ENCODE results near the gene CHD2.
"Not testable (repeated sequence)": the region's sequence is repeated elsewhere in the genome, so short reads cannot be mapped to it uniquely, and the experiment has no call there.

CHD2 gene

DNA sequence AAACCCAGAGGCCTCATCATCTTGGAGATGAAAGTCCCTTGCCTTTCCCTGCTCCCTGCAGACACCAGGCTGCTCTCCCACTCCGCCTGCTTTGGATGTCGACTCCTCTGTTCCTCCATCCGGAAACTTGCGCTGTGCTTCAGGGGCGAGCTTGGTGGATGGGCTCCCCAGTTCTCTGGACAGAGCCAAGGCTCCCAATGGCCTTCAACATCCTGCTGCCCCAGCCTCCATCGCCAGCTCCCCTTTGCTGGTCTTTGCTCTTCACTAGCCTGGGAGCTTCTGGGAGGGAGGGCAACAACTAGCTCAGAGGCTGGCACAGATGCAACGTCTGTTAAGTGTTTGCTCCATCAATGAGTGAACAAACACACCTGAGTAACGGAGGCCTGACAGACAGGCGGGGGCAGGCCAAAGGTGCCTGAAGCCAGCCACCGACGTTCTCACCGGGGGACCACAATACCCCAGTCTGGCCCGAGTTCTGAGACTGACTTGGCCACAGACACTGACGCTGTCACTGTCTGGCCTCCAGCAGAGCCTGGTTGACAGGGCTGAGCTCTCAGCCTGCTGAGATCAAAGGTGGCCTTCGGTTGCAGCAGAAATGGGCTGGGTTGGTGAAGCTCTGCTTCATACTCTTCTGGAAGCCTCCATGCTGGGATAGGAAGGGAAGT is 149.9 kb downstream of the CHD2 start:
- no peak for DNase-seq (ENCODE audit: low read depth)

DNA sequence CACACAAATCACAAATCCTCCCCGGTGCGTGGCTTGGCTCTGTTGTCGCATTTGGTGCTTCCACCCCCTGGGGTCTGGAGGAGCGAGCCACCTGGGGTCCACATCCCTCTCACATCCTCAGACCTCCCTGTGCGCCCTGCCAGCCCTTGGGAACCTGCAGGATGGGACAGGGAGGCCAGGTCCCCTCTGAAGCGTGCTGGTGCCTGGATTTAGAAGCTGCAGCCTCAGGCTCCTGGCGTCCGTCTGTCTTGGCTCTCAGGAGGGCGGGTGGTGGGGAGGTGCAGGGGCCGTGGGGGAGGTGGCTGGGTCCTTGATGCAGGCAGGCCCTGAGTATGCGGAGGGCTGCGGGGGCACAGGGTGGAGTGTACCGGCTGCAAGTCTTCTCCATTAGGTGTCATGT is 150.5 kb downstream of the CHD2 start:
- no peak for DNase-seq (ENCODE audit: low read depth)

DNA sequence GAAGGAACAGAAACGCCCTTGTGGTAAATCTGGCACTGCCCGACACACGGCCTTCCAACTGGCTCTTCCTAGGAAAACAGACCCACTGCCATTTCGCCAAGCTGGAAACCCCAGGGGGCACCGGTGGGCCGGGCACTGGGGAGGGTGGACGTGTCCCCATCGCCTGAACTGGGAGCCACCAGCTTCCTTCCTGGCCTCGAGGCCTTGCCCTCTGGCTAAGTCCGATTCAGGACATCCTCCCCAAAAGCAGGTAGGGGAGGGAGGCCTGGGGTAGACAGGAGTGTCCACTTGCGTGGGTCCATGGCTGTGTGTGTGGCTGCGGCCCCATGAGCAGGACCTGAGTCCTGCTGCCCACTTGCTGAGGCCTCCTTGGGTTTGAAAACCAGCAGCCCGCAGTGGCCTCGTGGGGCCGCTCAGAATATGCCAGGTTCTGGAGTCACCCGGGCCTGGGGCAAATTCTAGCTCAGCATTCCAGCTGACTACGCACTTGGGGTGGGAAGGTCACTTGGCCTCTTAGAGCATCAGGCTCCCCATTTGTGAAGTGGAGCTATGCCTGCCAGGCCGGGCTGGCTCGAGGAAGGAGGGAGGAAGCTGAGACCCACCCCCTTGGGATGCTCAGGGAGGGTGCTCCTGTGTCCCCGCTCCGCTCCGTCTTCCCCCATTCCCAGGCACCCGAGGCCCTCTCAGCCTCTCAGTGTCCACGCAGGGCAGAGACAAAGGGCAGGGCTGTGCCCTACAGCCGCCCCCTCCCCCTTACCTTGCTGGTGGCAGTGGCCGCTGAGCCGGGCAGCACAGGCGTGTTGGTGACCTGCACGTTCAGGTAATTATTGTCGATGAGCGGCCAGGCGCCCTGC is 151.3 kb downstream of the CHD2 start:
- DNase-seq (ENCODE audit: low read depth) = no peak

DNA sequence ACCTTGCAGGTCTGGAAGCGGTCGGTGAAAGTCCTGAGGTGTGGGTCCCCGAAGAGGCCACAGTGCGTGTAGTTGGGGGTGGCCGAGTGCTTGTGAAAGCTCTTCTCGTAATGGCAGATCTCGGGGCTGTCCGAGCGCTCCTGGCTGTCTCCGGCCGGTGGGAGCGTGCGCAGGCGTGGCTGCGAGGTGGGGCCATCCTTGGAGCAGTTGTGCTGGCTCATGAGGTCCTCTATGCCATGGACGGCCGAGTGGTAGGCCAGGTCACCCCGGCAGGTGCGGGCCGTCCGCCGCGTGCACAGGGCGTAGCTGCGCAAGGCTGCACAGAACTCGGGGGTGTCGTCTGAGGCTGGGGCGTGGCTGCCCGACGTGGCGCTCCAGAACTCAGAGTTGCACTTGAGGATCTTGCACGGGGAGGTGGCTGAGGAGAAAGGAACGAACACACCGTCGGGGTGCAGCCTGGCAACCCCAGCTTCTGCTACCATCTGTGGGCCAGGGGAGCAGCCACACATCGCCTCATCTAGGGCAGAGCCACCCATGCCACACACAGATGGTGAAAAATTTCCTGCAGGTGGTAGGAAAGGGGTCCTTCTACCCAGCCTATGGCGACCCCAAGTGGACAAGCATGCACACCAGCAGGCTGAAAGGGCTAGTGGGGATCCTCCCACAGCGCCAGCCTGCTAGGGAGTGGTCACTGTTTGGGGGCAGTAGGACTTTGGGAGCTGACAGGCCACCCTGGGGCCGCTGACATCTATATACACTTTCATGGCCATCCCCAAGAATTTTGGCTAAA is 152.2 kb downstream of the CHD2 start:
- no peak for DNase-seq (ENCODE audit: low read depth)

DNA sequence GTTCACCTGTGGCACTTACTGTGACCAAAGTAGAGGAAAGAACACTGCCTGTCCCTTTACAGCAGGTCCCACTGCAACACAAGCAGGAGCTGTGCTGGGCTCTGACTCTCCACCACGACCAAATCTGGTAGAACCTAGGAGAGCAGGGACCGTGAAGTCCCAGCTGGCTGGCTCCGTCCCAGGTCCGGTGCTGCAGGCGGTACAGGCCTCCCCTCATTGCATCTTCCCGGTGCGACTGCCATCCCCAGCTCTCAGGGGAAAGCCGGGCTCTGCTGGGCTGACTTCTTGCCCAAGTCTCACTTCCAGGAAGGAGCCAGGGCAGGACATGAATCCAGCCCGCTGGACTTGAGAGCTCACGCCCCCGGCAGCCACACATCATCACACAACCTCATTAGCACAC is 155.1 kb downstream of the CHD2 start:
- no peak for DNase-seq (ENCODE audit: low read depth)

DNA sequence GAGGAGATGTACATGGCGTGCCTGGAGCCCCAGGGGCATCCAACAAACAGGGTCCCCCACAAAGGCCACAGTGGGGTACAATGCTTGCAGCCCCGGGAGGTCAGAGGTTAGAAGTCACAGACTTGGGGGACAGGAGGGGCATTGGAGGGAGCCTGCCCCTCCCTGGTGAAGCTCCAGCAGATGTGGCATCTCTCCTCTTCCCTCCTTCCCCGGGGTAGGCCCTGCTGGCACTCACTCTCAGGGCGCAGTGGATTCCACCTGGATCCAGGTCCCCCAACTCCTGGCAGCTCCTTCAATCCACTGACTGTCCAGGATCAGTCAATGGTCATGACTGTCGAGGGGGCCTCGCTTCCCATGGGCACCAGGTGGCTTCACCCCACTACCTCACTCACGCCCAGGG is 156.7 kb downstream of the CHD2 start:
- no peak for DNase-seq (ENCODE audit: low read depth)

DNA sequence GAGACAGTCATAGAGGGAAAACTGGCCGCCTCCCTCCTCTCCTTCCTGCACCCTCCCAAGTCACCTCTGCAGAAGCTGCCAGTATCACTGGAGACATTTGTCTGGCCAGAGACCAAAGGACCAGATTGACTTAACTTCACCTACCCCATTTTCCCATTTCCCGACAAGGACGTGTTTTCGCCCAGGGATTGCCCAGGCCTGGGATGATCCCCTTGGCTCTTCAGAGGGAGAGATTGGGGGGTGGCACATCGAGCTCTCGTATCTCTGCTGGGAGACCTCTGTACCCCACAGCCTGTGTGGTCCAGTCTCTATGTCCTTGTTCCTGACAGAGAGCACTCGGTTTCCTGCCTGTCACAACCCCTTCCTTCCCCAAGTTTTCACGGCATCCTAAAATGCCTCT is 157.5 kb downstream of the CHD2 start:
- no peak for DNase-seq (ENCODE audit: low read depth)

DNA sequence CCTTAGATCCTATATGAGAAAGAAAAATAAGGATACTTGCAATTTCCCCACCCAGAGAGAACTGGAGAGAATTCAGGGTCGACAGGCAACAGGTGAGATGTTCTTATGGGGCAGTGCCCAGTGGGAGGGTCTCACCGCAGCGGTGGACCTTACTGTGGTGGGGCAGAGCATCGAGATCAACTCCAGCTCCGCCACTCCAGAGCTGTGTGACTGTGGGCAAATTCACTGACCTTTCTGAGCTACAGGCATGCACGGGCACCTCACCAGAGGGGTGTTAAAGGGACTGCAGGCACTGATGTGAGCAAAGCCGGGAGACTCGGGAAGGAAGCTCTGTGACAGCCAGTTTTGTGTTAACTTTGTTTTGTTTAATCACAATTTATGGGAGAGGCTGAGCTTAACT is 158.0 kb downstream of the CHD2 start:
- no peak for DNase-seq (ENCODE audit: low read depth)

DNA sequence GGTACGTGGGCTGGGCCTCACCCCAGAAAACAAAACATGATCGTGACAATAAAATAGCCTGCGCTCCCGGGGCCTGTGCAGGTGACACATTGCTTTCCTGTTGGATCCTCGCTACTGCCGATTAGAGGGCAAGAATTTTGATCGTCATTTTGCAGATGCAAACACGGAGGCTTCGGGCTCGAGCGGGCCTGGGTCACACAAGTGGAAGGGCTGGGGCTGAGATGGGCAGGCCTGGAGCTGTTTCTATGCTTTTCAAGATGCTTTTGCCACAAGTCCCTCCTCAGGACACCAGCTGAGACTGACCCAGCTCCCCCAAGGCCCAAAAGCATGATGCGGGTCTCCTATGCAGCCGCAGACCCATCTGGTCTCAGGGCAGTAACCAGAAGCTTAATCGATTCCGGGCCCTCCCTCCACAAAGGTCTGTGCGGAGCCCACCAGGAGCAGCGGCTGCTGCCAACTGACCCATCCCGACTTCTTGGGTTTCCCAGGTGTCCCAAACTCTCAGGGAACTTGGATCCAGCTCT is 158.8 kb downstream of the CHD2 start:
- DNase-seq (ENCODE audit: low read depth) = no peak

DNA sequence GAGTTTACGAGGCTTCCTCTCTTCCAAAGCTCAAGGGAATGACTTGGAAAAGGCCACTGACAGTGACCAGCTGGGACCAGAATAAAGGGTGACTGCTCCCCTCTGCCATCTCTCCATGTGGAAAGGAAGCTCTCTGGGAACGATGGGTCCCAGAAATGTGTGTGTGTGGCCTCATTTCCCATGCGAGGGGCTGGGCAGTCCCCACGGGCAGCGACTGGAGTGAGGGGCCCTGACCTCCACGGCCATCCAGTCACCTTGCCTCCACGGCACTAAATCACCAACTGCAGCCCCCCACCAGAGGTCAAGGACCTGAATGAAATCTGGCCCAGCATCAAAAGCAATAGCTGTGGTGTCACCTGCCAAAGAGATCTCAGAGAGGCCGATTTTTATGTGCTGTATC is 159.3 kb downstream of the CHD2 start:
- no peak for DNase-seq (ENCODE audit: low read depth)

DNA sequence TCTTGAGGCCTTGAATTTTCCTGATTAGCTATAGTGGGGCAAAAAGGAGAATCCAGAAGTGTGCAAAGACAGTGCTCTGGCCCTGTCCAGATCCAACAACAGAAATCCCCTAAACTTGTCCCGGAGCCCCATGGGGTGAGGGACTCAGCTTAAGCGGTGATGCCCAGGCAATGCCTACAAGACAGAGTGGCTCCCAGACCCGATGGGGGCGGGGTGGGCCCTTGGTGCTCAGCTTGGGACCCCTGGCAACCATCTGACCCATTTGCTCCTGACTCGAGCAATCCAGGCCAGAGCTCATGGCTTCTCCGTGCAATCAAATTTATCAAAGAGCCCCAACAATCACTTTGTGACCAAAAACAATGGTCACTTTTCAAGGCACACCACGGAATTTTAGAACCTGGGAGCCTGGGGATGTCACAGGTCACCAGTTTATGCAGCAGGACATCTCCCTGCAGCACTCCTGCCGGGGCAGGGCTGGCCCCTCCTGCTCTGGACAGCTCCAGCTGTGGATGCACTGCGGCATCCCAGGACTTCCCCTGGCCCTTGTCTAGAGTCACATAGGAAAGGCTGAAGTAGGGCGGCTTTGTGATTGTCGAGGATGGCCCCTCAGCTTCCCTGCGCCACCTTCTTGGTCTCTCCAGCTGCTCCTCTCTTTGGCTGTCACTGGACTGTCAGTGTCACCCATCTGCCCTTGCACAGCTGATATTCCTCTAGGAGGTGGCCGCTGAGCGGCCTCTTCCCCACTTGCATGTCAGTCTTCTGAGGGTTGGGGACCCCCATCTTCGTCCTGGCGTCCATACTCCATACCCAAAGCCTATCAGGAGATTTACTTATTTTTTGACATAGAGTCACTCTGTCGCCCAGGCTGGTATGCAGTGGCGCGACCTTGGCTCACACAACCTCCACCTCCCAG is 160.5 kb downstream of the CHD2 start:
- DNase-seq (ENCODE audit: low read depth) = no peak

DNA sequence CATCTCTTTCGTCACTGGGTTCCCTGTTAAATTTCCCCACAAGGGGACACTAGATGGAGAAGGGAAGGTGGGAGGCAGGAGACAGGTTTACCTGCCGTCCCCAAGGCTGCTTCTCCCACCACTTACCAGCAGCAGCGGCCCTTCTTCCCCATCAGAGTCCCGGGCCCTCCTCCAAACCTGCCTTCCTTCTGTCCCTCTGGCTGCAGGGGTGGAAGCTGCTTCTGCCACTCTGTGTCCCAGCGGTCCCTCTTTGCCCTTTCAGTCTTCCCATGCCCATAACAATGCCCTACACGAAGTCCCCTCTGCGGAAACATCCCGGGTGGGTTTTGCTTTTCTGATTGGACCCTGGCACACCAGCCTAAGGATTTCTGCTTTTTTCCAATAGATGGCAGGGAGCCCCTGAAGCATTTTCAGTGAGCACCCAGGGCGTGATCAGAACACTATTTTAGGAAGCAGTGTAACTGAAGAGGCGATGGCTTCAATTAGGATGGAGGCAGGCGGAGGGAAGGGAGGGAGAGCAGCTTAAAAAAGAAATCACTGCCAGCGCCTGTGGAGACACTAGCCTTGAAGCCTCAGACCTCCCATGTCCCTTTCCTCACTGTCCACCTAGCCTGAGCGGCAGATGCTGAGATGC is 162.6 kb downstream of the CHD2 start:
- DNase-seq (ENCODE audit: low read depth) = not testable (repeated sequence)

DNA sequence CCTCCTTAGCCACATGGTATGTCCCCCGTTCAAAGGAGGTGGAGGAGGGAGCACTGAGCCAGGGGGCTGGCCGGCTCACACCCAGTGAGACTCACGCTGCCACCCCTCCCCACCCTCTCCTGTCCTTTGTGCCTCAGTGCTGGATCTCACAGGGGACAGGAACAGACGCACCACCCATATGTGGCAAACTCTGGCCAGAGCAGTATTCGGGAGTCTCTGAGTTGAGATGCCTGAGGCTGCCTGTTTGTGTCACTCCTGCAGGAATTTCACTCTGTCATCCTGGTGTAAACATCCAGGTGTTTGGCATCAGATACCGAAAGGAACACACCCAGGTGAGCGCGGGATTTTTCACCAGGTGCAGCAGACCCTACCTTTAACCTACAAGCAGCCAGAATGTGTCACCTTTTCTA is 163.1 kb downstream of the CHD2 start:
- DNase-seq (ENCODE audit: low read depth) = no peak

DNA sequence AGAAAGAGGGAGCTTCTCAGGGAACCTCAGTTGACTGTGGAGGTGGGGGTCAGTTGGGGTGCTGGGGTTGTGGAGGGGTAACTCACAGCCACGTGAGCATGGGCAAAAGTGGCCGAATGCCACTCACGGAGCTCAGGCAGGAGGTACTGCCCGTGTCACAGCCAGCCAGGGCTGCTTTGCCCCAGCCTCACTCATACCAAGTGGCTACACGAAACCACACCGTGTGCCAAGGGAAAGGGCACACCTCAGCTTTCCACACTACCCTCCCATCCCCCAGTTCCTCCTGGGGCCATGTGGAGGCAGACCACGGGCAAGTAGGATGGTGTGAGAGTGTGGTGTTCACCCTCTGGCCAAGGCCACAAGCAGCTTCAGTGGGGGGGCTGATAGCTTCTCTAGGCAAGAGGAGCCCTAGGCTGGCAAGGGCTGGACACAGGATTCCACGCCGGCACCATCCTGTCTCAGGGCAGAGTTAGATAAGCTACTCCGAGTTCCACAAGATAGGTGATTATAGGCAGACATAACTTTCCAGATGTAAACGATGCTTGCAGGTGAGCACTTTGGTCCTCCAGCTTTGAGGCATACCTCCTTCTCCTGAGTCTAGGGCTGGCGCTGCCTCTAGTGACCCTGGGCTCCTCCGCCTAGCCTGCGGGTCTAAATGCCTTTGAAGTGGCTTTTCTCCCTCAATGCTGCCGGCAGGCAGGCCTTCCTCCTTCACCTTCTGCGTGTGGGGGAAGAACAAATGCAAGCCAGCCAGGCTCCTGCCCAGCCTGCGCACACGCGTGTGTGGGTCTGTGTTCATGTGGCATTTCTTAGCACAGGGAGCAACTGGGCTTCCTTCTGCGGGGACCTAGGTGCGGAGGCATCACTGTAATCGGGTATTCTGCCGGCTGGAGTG is 163.9 kb downstream of the CHD2 start:
- DNase-seq (ENCODE audit: low read depth) = no peak

DNA sequence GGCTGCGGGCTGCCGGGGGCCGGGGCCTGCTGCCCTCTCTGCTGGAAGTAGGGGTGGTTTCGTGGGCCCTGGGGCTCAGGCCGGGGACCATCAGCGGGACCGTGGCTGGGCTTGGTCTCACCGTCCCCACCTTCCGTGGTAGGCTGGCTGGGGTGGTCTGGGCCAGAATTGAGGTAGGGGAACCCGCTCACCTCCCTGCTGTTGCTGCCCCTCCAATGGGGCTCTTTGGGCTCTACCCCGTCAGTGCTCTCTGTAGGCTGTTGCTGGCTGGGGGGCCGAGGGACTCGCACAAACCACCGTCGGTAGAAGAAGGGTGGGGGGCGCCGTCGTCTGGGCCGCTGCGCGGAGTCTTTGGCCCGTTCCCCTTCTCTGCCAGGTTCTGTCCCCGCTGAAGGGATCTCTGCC is 165.5 kb downstream of the CHD2 start:
- DNase-seq (ENCODE audit: low read depth) = no peak

DNA sequence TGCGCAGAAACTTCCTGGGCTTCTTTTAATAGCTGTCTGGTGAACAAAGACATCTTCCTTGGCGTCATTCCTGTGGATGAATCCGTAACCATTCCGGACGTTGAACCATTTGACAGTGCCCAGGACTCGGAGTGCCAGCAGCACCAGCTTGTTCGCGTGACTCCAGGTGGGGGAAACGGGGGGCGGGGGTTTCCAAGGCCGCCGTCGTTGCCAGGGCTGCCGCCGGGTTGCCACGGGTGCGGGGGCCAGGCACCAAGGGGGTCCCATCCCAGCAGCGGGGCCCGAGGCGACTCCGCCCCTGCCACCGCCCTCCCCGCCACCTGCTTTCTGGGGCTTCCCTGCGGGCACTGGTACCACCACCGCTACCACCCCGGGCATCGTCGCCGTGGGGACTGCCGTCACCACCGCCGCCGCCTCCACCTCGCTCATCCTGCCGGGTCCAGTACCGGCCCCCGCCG is 166.1 kb downstream of the CHD2 start:
- DNase-seq (ENCODE audit: low read depth) = no peak

DNA sequence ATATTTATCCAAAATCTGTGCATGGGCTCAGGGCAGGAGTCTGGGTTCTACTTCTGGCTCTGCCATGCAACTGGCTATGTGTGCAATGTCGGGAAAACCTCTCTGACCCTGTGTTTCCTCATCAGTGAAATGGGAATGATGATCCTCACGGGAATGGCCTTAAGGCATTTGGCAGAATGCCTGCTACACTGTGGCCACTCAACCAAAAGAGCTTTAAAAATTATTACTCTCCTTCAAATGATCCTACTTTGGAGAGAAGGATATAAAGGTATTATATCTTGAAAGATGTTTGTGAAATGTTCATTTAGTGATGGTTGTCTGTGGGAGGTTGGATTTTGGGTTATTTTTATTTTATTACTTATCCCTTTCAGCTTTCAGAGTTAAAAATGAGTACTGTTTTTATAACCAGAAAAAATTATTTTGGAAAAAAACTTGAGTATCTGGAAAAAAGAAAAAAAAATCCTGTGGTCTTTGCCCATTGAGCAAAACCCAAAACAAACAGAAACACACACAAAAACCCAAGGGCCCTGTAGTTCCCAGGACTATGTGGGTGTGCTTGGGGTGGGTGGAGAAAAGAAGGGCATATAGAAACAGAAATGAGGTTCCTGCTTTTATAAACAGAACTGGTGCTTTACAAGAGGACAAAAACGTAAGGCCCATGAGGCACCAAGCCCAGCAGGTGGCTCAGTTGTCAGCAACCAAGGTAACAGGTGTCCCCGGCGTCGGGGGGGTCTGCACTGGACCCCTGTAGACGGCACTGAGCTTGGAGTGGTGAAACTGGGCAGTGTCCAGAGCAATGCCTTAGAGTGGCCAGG is 166.9 kb downstream of the CHD2 start:
- peak; percentile 31 for DNase-seq (ENCODE audit: low read depth)

DNA sequence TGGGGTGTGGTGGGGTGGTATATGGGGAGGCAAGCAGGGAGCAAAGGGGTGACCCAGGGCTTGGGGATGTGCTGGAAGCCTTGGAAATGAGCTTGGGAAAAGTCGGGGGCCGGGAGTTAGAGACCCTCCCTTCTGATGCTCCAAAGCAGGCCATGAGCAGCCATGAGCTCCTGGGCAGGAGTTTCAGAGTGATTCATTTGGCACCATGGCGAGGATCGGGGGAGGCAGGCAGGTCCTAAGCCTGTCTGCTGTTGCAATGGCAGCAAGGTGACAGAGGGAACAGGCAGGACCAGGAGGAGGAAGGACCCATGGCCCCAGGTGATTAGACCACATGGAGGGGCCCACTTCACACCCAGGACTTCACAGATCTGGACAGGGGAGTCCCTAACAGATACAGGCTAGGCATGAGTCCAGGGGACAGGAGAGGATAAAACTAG is 167.5 kb downstream of the CHD2 start:
- no peak for DNase-seq (ENCODE audit: low read depth)

Measured in EH (cell line).